A549 (cell line): ENCODE measurements around the gene GPX6. TPM values are rescaled to one million over a fixed set of nuclear protein-coding genes. Genes with fewer than 3 reads are reported as not detected.

ENCODE experiments used
- ATAC-seq, 2 experiments: fragments of 200-7000 bp in 1 of 2; fragments of >200 bp in 1 of 2; cut with Nextera tagmentation in 1 of 2; cut with Tn5 transposase in 1 of 2; 3 replicates each; pipeline versions ENCODE4 v1.8.0 to v1.9.1; 2018 to 2020; ENCODE audit warnings: mild to moderate bottlenecking in 1 of 2, moderate library complexity in 1 of 2
- CTCF ChIA-PET: fragments of 300-600 bp; sonication (Branson Sonifier 250); formaldehyde crosslinking; extraction: SDS; loops from one replicate; lab custom pipeline; 2021; ENCODE audit warnings: antibody characterized with exemption, inconsistent platforms; lab: Yijun Ruan, JAX
- POLR2A ChIA-PET: fragments of 350-600 bp; formaldehyde crosslinking; extraction: SDS; loops from one replicate; lab custom pipeline; 2021; ENCODE audit warnings: antibody characterized with exemption, inconsistent platforms; lab: Yijun Ruan, JAX
- DNase-seq, 2 experiments: peaks; one replicate each; pipeline versions ENCODE4 v3.0.0 to v3.0.0-alpha.2; 2011 to 2016; ENCODE audit warnings: low read depth in 1 of 2, low spot score in 1 of 2
- FAIRE-seq: peaks from 2 replicates; lab custom pipeline; 2011; peaks lifted over from hg19 to GRCh38; lab: Jason Lieb, UNC
- H3K27ac ChIP-seq, 2 experiments: fragments of >200 bp; sonication (Bioruptor Twin); formaldehyde crosslinking; 3 replicates each; pipeline ENCODE4 v1.5.1; 2016 to 2017
- H3K4me1 ChIP-seq: fragments of >200 bp; sonication (Bioruptor Twin); formaldehyde crosslinking; 3 replicates; pipeline ENCODE4 v1.6.1; 2016
- H3K4me2 ChIP-seq: fragments of >200 bp; sonication (Bioruptor Twin); formaldehyde crosslinking; 3 replicates; pipeline ENCODE4 v1.6.1; 2016
- H3K4me3 ChIP-seq: fragments of >200 bp; sonication (Bioruptor Twin); formaldehyde crosslinking; 3 replicates; pipeline ENCODE4 v1.5.1; 2016
- H3K9me3 ChIP-seq: fragments of >200 bp; sonication (Bioruptor Twin); formaldehyde crosslinking; 3 replicates; pipeline ENCODE4 v1.6.1; 2016
- CBX2 ChIP-seq: fragments of 200-600 bp; sonication (generic); IDR thresholded peaks from 2 replicates; pipeline ENCODE4 v1.6.1; 2016; ENCODE audit warnings: low read depth, mild to moderate bottlenecking, borderline replicate concordance
- CEBPB ChIP-seq, 2 experiments: fragments of >200 bp in 1 of 2; sonication (Bioruptor Twin) in 1 of 2; formaldehyde crosslinking in 1 of 2; IDR thresholded peaks; 2 replicates each; pipeline ENCODE4 v1.6.1; 2012 to 2016
- CHD2 ChIP-seq: fragments of 150-350 bp; IDR thresholded peaks from 2 replicates; pipeline ENCODE4 v1.6.1; 2014; ENCODE audit warnings: low read length; ENCODE audit not compliant: partially characterized antibody
- EHMT2 ChIP-seq: fragments of 200-600 bp; sonication (generic); IDR thresholded peaks from 2 replicates; pipeline ENCODE4 v1.6.1; 2016; ENCODE audit warnings: antibody characterized with exemption, low read depth, mild to moderate bottlenecking, moderate library complexity
- FOSB ChIP-seq: fragments of 250-450 bp; sonication (Bioruptor Pico); IDR thresholded peaks from 2 replicates; pipeline ENCODE4 v1.5.0; 2020; ENCODE audit warnings: mild to moderate bottlenecking, moderate library complexity
- GATA3 ChIP-seq: IDR thresholded peaks from 2 replicates; pipeline ENCODE4 v1.6.1; 2012; ENCODE audit warnings: borderline replicate concordance
- HOXB5 ChIP-seq: fragments of 250-450 bp; sonication (Bioruptor Pico); IDR thresholded peaks from 2 replicates; pipeline ENCODE4 v1.5.0; 2020; ENCODE audit warnings: mild to moderate bottlenecking, moderate library complexity
- JUN ChIP-seq, 2 experiments: fragments of >200 bp; sonication (Bioruptor Twin); formaldehyde crosslinking; IDR thresholded peaks; 2 replicates in 1 of 2; 3 replicates in 1 of 2; pipeline ENCODE4 v1.6.1; 2016 to 2017
- KDM1A ChIP-seq: fragments of 200-600 bp; sonication (generic); IDR thresholded peaks from 2 replicates; pipeline ENCODE4 v1.6.1; 2016; ENCODE audit warnings: low read depth, mild to moderate bottlenecking
- NR3C1 ChIP-seq: fragments of >200 bp; sonication (Bioruptor Twin); formaldehyde crosslinking; IDR thresholded peaks from 3 replicates; pipeline ENCODE4 v1.6.1; 2017
- PHF8 ChIP-seq: fragments of 200-600 bp; sonication (generic); IDR thresholded peaks from 2 replicates; pipeline ENCODE4 v1.6.1; 2016; ENCODE audit warnings: low read depth, mild to moderate bottlenecking, antibody characterized with exemption, moderate library complexity, borderline replicate concordance
- RAD21 ChIP-seq, 2 experiments: fragments of >200 bp in 1 of 2; sonication (Bioruptor Twin) in 1 of 2; formaldehyde crosslinking in 1 of 2; IDR thresholded peaks in 1 of 2; conservative IDR thresholded peaks in 1 of 2; 2 replicates in 1 of 2; 3 replicates in 1 of 2; pipeline ENCODE4 v1.6.1; 2012 to 2018; ENCODE audit warnings: inconsistent platforms in 1 of 2
- RCOR1 ChIP-seq: fragments of 150-350 bp; IDR thresholded peaks from 2 replicates; pipeline ENCODE4 v1.6.1; 2014; ENCODE audit warnings: antibody characterized with exemption, low read length, low read depth
- SREBF2 ChIP-seq: fragments of 450-650 bp; IDR thresholded peaks from 2 replicates; pipeline ENCODE4 v1.6.1; 2014; ENCODE audit warnings: mild to moderate bottlenecking, moderate library complexity
- TP53 ChIP-seq: fragments of 250-450 bp; sonication (Bioruptor Pico); IDR thresholded peaks from 2 replicates; pipeline ENCODE4 v1.5.0; 2021; ENCODE audit warnings: mild to moderate bottlenecking, moderate library complexity
- ZFP36 ChIP-seq: fragments of 450-650 bp; IDR thresholded peaks from 2 replicates; pipeline ENCODE4 v1.6.1; 2014; ENCODE audit warnings: borderline replicate concordance; ENCODE audit not compliant: partially characterized antibody
- ZNF302 ChIP-seq: fragments of 250-450 bp; sonication (Bioruptor Pico); IDR thresholded peaks from 2 replicates; pipeline ENCODE4 v1.9.0; 2021; ENCODE audit warnings: inconsistent platforms, mild to moderate bottlenecking, moderate library complexity
- ZSCAN20 ChIP-seq: fragments of 250-450 bp; sonication (Bioruptor Pico); IDR thresholded peaks from 2 replicates; pipeline ENCODE4 v1.8.0; 2022; ENCODE audit warnings: mild to moderate bottlenecking, moderate library complexity
- WGBS: methylation state at CpG from one replicate; pipeline ENCODE4 v1.1.6; 2017; ENCODE audit errors: missing lambda C conversion rate; 5-methylcytosine and 5-hydroxymethylcytosine counted together
- polyA plus RNA-seq, 4 experiments: library from polyadenylated mRNA; depleted of rRNA in 3 of 4; stranded (reverse); fragments of >200 nt; fragmentation: RNase III in 1 of 4; extraction: RNeasy Plus Mini Kit Qiagen cat#74134 plus additional on column Dnase treatment in 1 of 4; gene quantifications; 2 replicates in 3 of 4; 3 replicates in 1 of 4; pipeline ENCODE4 v1.2.3, GENCODE V29; 2011 to 2017
- TF ChIP-seq, protein P1 (sequence below): fragments of 200-600 bp; sonication (generic); IDR thresholded peaks from 2 replicates; pipeline ENCODE4 v1.6.1; 2016; ENCODE audit warnings: antibody characterized with exemption, mild to moderate bottlenecking, moderate library complexity
- TF ChIP-seq, protein P2 (sequence below): fragments of 450-650 bp; IDR thresholded peaks from 2 replicates; pipeline ENCODE4 v1.6.1; 2014; ENCODE audit warnings: antibody characterized with exemption
- TF ChIP-seq, protein P3 (sequence below): fragments of >200 bp; sonication (Bioruptor Twin); formaldehyde crosslinking; IDR thresholded peaks from 3 replicates; pipeline ENCODE4 v1.5.1; 2016
- TF ChIP-seq, protein P4 (sequence below): IDR thresholded peaks from 2 replicates; pipeline ENCODE4 v1.6.1; 2012; ENCODE audit warnings: low read depth, borderline replicate concordance
- TF ChIP-seq, protein P5 (sequence below): fragments of 250-450 bp; sonication (Bioruptor Pico); IDR thresholded peaks from 2 replicates; pipeline ENCODE4 v1.5.0; 2021; ENCODE audit warnings: mild to moderate bottlenecking, moderate library complexity, borderline replicate concordance

GPX6 gene
- polyA plus RNA-seq, 2 of the 4 experiments (the other 2 are of a cell fraction): not detected

DNA sequence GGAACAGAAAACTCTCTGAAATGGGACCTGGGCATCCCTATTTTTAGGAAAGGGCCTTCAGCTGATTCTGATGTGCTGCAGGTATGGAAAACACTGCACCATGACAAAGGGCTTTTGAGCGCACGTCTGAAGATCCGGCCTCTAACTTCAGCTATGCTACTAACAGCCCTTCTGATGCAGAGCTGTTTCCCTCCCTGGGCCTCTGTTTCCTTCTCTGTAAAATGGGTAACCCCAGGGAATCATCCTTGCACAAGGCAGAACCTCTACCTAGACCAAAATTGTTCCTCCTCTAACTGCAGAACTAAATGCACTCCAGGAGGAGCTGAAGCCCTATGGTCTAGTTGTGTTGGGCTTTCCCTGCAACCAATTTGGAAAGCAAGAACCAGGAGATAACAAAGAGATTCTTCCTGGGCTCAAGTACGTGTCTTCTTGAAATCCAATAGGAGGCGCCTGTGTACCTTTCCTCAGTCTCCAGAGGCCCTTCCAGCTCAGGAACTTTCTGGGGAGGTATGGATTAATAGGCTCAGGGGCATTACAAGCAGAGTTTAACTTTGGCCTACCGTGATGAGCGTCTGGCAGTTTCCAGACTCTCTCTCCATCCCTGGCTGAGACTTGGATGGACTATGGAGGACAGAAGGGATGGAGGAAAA lies 16.0 kb upstream of the GPX6 start:
- TF ChIP-seq FOSB (CRISPR knock-in tag): no peak
- TF ChIP-seq NR3C1: no peak
- TF ChIP-seq, protein P1, sequence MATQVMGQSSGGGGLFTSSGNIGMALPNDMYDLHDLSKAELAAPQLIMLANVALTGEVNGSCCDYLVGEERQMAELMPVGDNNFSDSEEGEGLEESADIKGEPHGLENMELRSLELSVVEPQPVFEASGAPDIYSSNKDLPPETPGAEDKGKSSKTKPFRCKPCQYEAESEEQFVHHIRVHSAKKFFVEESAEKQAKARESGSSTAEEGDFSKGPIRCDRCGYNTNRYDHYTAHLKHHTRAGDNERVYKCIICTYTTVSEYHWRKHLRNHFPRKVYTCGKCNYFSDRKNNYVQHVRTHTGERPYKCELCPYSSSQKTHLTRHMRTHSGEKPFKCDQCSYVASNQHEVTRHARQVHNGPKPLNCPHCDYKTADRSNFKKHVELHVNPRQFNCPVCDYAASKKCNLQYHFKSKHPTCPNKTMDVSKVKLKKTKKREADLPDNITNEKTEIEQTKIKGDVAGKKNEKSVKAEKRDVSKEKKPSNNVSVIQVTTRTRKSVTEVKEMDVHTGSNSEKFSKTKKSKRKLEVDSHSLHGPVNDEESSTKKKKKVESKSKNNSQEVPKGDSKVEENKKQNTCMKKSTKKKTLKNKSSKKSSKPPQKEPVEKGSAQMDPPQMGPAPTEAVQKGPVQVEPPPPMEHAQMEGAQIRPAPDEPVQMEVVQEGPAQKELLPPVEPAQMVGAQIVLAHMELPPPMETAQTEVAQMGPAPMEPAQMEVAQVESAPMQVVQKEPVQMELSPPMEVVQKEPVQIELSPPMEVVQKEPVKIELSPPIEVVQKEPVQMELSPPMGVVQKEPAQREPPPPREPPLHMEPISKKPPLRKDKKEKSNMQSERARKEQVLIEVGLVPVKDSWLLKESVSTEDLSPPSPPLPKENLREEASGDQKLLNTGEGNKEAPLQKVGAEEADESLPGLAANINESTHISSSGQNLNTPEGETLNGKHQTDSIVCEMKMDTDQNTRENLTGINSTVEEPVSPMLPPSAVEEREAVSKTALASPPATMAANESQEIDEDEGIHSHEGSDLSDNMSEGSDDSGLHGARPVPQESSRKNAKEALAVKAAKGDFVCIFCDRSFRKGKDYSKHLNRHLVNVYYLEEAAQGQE: no peak
- TF ChIP-seq, protein P2, sequence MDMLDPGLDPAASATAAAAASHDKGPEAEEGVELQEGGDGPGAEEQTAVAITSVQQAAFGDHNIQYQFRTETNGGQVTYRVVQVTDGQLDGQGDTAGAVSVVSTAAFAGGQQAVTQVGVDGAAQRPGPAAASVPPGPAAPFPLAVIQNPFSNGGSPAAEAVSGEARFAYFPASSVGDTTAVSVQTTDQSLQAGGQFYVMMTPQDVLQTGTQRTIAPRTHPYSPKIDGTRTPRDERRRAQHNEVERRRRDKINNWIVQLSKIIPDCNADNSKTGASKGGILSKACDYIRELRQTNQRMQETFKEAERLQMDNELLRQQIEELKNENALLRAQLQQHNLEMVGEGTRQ: no peak
- no peak for TF ChIP-seq TP53 (CRISPR knock-in tag)
- peak in 1 of 2 experiments; percentile 24; a peak in 1 of 5 replicates for TF ChIP-seq RAD21 (conservative IDR thresholded peaks at IDR 0.05 in 1 of 2, IDR thresholded peaks at IDR 0.05 in 1 of 2)
- TF ChIP-seq HOXB5 (CRISPR knock-in tag): no peak
- TF ChIP-seq, protein P3, sequence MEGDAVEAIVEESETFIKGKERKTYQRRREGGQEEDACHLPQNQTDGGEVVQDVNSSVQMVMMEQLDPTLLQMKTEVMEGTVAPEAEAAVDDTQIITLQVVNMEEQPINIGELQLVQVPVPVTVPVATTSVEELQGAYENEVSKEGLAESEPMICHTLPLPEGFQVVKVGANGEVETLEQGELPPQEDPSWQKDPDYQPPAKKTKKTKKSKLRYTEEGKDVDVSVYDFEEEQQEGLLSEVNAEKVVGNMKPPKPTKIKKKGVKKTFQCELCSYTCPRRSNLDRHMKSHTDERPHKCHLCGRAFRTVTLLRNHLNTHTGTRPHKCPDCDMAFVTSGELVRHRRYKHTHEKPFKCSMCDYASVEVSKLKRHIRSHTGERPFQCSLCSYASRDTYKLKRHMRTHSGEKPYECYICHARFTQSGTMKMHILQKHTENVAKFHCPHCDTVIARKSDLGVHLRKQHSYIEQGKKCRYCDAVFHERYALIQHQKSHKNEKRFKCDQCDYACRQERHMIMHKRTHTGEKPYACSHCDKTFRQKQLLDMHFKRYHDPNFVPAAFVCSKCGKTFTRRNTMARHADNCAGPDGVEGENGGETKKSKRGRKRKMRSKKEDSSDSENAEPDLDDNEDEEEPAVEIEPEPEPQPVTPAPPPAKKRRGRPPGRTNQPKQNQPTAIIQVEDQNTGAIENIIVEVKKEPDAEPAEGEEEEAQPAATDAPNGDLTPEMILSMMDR: 0 out of 3 replicates have a peak, but pooled peaks have one; percentile 6
- TF ChIP-seq, protein P4, sequence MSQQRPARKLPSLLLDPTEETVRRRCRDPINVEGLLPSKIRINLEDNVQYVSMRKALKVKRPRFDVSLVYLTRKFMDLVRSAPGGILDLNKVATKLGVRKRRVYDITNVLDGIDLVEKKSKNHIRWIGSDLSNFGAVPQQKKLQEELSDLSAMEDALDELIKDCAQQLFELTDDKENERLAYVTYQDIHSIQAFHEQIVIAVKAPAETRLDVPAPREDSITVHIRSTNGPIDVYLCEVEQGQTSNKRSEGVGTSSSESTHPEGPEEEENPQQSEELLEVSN: no peak
- H3K4me2 ChIP-seq: no peak overlapping the region
- no peak overlapping the region for H3K27ac ChIP-seq
- ChIA-PET POLR2A (no interaction called here), CTCF (interaction anchor here (1.2 to 2.4 kb wide), 2 partner anchors 11 to 107 kb away, joined by 3 to 6 read pairs; no protein-coding TSS in a partner anchor)
- WGBS: 56% methylated on average over 7 of the region's 7 CpGs
- DNase-seq (peak in 1 of 2 experiments; percentile 24), ATAC-seq (peak in 1 of 2 experiments; percentile 61; a peak in 3 of 6 replicates), FAIRE-seq (no peak)
- no peak overlapping the region for H3K4me3 ChIP-seq
- H3K9me3 ChIP-seq: no peaks in the 10 kb centered on the region
- no peaks in the 10 kb centered on the region for H3K4me1 ChIP-seq

DNA sequence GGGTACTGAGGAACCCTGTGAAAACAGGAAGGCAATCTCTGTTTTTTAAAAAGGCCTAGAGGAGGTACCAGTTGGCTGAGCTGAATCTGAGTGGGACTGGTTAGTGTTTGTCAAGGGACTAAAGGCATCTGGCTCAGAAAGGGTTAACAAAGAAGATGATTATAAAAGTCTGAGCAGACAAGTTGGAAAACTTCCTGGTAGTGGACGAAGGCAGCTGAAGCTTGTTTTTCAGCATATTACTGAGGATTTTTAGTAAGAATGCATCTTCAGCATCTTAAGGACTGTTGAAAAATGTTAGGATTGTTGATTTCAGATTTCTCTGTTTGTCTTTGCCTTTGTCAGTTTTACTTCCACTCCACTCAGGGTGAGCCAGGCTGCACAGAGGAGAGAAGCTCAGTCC lies 15.2 kb upstream of the GPX6 start:
- no peaks in the 10 kb centered on the region for H3K4me1 ChIP-seq
- ChIA-PET POLR2A (no interaction called here), CTCF (interaction anchor here (2.4 kb wide), 1 partner anchor 12 kb away, joined by 6 read pairs; no protein-coding TSS in a partner anchor)
- H3K4me2 ChIP-seq: no peak overlapping the region
- no peak for TF ChIP-seq CEBPB (IDR thresholded peaks at IDR 0.05)
- no peak for TF ChIP-seq EHMT2
- no peak for TF ChIP-seq CBX2
- TF ChIP-seq RCOR1: no peak
- no peak for TF ChIP-seq ZNF302
- no peak for TF ChIP-seq KDM1A
- no peak for TF ChIP-seq ZFP36
- TF ChIP-seq ZSCAN20 (CRISPR knock-in tag): no peak
- TF ChIP-seq TP53 (CRISPR knock-in tag): no peak
- no peak for TF ChIP-seq CHD2
- no peak for TF ChIP-seq GATA3
- TF ChIP-seq SREBF2: no peak
- TF ChIP-seq PHF8: no peak
- TF ChIP-seq, protein P2: no peak
- TF ChIP-seq, protein P5, sequence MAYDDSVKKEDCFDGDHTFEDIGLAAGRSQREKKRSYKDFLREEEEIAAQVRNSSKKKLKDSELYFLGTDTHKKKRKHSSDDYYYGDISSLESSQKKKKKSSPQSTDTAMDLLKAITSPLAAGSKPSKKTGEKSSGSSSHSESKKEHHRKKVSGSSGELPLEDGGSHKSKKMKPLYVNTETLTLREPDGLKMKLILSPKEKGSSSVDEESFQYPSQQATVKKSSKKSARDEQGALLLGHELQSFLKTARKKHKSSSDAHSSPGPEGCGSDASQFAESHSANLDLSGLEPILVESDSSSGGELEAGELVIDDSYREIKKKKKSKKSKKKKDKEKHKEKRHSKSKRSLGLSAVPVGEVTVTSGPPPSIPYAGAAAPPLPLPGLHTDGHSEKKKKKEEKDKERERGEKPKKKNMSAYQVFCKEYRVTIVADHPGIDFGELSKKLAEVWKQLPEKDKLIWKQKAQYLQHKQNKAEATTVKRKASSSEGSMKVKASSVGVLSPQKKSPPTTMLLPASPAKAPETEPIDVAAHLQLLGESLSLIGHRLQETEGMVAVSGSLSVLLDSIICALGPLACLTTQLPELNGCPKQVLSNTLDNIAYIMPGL (CRISPR knock-in tag): no peak
- no peak for TF ChIP-seq JUN (IDR thresholded peaks at IDR 0.05)
- H3K4me3 ChIP-seq: no peak overlapping the region
- DNase-seq (no peak), FAIRE-seq (no peak), ATAC-seq (no peak)
- no peaks in the 10 kb centered on the region for H3K9me3 ChIP-seq
- WGBS: 7% methylated on average over 1 of the region's 1 CpG
- no peak overlapping the region for H3K27ac ChIP-seq
